ENCODE data around the gene COMMD10.

DNA sequence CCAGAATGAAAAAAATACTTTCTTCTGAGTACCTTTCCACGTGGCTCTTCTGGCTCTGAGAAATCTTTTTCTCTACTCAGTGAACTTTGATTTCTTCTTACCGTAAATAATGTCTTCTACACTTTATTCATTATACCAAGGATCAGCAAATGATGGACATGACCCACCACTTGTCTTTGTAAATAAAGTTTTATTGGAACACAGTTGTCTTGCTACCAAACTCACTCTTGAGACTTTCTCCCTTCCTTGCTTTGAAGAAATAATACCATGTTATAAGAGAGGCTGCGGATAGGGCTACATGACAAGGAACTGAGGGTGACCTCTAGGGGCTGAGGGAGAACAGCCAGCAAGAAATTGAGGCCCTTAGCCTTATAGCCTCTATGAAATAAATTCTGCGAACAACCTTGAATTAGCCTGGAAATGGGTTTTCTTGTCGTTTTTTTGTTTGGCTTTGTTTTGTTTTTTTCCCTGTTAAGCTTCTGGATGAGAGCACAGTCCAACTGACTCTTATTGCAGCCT is 212.5 kb downstream of the COMMD10 start:
- TF ChIP-seq POLR2A (IDR thresholded peaks at IDR 0.05): no peak
- TF ChIP-seq, protein P1, sequence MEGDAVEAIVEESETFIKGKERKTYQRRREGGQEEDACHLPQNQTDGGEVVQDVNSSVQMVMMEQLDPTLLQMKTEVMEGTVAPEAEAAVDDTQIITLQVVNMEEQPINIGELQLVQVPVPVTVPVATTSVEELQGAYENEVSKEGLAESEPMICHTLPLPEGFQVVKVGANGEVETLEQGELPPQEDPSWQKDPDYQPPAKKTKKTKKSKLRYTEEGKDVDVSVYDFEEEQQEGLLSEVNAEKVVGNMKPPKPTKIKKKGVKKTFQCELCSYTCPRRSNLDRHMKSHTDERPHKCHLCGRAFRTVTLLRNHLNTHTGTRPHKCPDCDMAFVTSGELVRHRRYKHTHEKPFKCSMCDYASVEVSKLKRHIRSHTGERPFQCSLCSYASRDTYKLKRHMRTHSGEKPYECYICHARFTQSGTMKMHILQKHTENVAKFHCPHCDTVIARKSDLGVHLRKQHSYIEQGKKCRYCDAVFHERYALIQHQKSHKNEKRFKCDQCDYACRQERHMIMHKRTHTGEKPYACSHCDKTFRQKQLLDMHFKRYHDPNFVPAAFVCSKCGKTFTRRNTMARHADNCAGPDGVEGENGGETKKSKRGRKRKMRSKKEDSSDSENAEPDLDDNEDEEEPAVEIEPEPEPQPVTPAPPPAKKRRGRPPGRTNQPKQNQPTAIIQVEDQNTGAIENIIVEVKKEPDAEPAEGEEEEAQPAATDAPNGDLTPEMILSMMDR (IDR thresholded peaks at IDR 0.05): no peak
